ENCODE measurements around the gene SLC22A16. TPM values are rescaled to one million over a fixed set of nuclear protein-coding genes. Genes with fewer than 3 reads are reported as not detected.
A peak's percentile ranks its signal among the peaks of the same experiment; 100 is the strongest.

The SLC22A16 gene
- total RNA-seq, 5 donors from 2014 or later (not counting 1 experiment from before 2014, with no cell fraction given) = not detected

- Histone ChIP-seq H3K9me3 (no peaks in the 10 kb centered on the region), H3K27ac (ENCODE audit: low read length) (no peak overlapping the region), H3K27me3 (replicated peaks in 1 of 2; ENCODE audit: control insufficient read depth in 2 of 2, extremely low read depth in 1 of 2, insufficient read depth in 2 of 2, low read length in 1 of 2) (peaks cover 0 to 15% of the 10 kb centered on the region in 2 experiments), H3K4me3 (ENCODE audit: control insufficient read depth in 1 of 2, extremely low read depth in 1 of 2, low read length in 1 of 2) (no peak overlapping the region), H3K36me3 (ENCODE audit: control insufficient read depth in 2 of 2, extremely low read depth in 1 of 2, insufficient read depth in 1 of 2, low read length in 1 of 2) (no peaks in the 10 kb centered on the region), H3K4me1 (ENCODE audit: control insufficient read depth in 1 of 2, extremely low read depth in 1 of 2, insufficient read depth in 2 of 2, low read length in 2 of 2) (no peaks in the 10 kb centered on the region)
- ChIA-PET CTCF (interaction anchor here in 1 of 2 donors (0.6 kb wide), 1 partner anchor 892 kb away, joined by 3 read pairs; no protein-coding TSS in a partner anchor), POLR2A (no interaction called here)
- Mint-ChIP-seq H3K27ac (no peak overlapping the region), H3K9me3 (peaks cover 0 to 10% (median 7%) of the 10 kb centered on the region in 3 donors), H3K4me3 (no peak overlapping the region), H3K4me1 (peaks cover 0 to 7% (median 4%) of the 10 kb centered on the region in 3 donors), H3K36me3 (peaks cover 6% of the 10 kb centered on the region), H3K27me3 (peaks cover 18 to 26% of the 10 kb centered on the region in 2 donors)
- DNase-seq = no peak
- no peak for ATAC-seq (replicated peaks in 1 of 4)
- 85% methylated on average over 4 of the region's 6 CpGs for WGBS (ENCODE audit: insufficient coverage)
Measured at GRCh38 chr6:110419028-110419739, 57.2 kb downstream of the SLC22A16 start.

- ATAC-seq (replicated peaks in 1 of 4) (no peak), DNase-seq (no peak)
- ChIA-PET POLR2A (no interaction called here), CTCF (interaction anchor here in 1 of 2 donors (0.6 kb wide), 1 partner anchor 892 kb away, joined by 3 read pairs; no protein-coding TSS in a partner anchor)
- Mint-ChIP-seq H3K27ac (no peak overlapping the region), H3K4me3 (no peak overlapping the region), H3K36me3 (peaks cover 6% of the 10 kb centered on the region), H3K9me3 (peaks cover 0 to 10% (median 7%) of the 10 kb centered on the region in 3 donors), H3K4me1 (peaks cover 0 to 7% (median 4%) of the 10 kb centered on the region in 3 donors), H3K27me3 (peaks cover 14 to 26% of the 10 kb centered on the region in 2 donors)
- 100% methylated on average over 1 of the region's 3 CpGs for WGBS (ENCODE audit: insufficient coverage)
- Histone ChIP-seq H3K27me3 (replicated peaks in 1 of 2; ENCODE audit: control insufficient read depth in 2 of 2, extremely low read depth in 1 of 2, insufficient read depth in 2 of 2, low read length in 1 of 2) (peaks cover 0 to 16% of the 10 kb centered on the region in 2 experiments), H3K9me3 (no peaks in the 10 kb centered on the region), H3K4me3 (ENCODE audit: control insufficient read depth in 1 of 2, extremely low read depth in 1 of 2, low read length in 1 of 2) (no peak overlapping the region), H3K27ac (ENCODE audit: low read length) (no peak overlapping the region), H3K36me3 (ENCODE audit: control insufficient read depth in 2 of 2, extremely low read depth in 1 of 2, insufficient read depth in 1 of 2, low read length in 1 of 2) (no peaks in the 10 kb centered on the region), H3K4me1 (ENCODE audit: control insufficient read depth in 1 of 2, extremely low read depth in 1 of 2, insufficient read depth in 2 of 2, low read length in 2 of 2) (no peaks in the 10 kb centered on the region)
Measured at GRCh38 chr6:110418594-110418993, 57.8 kb downstream of the SLC22A16 start.

- Mint-ChIP-seq H3K9me3 (no peaks in the 10 kb centered on the region), H3K27ac (no peak within 1 kb of the TSS), H3K4me1 (peaks cover 0 to 7% (median 4%) of the 10 kb centered on the region in 3 donors), H3K36me3 (no peaks in the 10 kb centered on the region), H3K27me3 (peaks cover 7 to 14% of the 10 kb centered on the region in 2 donors), H3K4me3 (peak within 1 kb of the TSS in 1 of 3 donors; percentile 1)
- Histone ChIP-seq H3K36me3 (ENCODE audit: control insufficient read depth in 2 of 2, extremely low read depth in 1 of 2, insufficient read depth in 1 of 2, low read length in 1 of 2) (no peaks in the 10 kb centered on the region), H3K27ac (ENCODE audit: low read length) (no peak within 1 kb of the TSS), H3K4me1 (ENCODE audit: control insufficient read depth in 1 of 2, extremely low read depth in 1 of 2, insufficient read depth in 2 of 2, low read length in 2 of 2) (no peaks in the 10 kb centered on the region), H3K4me3 (ENCODE audit: control insufficient read depth in 1 of 2, extremely low read depth in 1 of 2, low read length in 1 of 2) (no peak within 1 kb of the TSS), H3K9me3 (no peaks in the 10 kb centered on the region), H3K27me3 (replicated peaks in 1 of 2; ENCODE audit: control insufficient read depth in 2 of 2, extremely low read depth in 1 of 2, insufficient read depth in 2 of 2, low read length in 1 of 2) (peaks cover 0 to 8% of the 10 kb centered on the region in 2 experiments)
- ATAC-seq (replicated peaks in 1 of 4) = no peak
- ChIA-PET POLR2A (no interaction called here), CTCF (no interaction called here)
- 49% methylated on average over 5 of the region's 12 CpGs for WGBS (ENCODE audit: insufficient coverage)
- no peak for DNase-seq
Measured at GRCh38 chr6:110415086-110415916, 61.1 kb downstream of the SLC22A16 start, which contains the start of gene DDO. Gene DDO, minus strand, starts transcription at chr6:110415575. Its CDS starts 2,113 bp downstream, at chr6:110413462.

GRCh38 chr6:110414669-110415068 is 61.7 kb downstream of the SLC22A16 start:
- H3K4me3 Mint-ChIP-seq = no peak overlapping the region
- no peak for ATAC-seq (replicated peaks in 1 of 4)
- ChIA-PET POLR2A (no interaction called here), CTCF (no interaction called here)
- H3K4me1 ChIP-seq (ENCODE audit: control insufficient read depth in 1 of 2, extremely low read depth in 1 of 2, insufficient read depth in 2 of 2, low read length in 2 of 2) = no peaks in the 10 kb centered on the region
- H3K36me3 Mint-ChIP-seq = no peaks in the 10 kb centered on the region
- H3K4me3 ChIP-seq (ENCODE audit: control insufficient read depth in 1 of 2, extremely low read depth in 1 of 2, low read length in 1 of 2) = no peak overlapping the region
- 62% methylated on average over 4 of the region's 4 CpGs for whole genome bisulfite sequencing (ENCODE audit: insufficient coverage)
- DNase-seq = no peak
- H3K27me3 ChIP-seq (replicated peaks in 1 of 2; ENCODE audit: control insufficient read depth in 2 of 2, extremely low read depth in 1 of 2, insufficient read depth in 2 of 2, low read length in 1 of 2) = peaks cover 0 to 8% of the 10 kb centered on the region in 2 experiments
- no peaks in the 10 kb centered on the region for H3K36me3 ChIP-seq (ENCODE audit: control insufficient read depth in 2 of 2, extremely low read depth in 1 of 2, insufficient read depth in 1 of 2, low read length in 1 of 2)
- no peak overlapping the region for H3K27ac ChIP-seq (ENCODE audit: low read length)
- H3K27me3 Mint-ChIP-seq = peaks cover 7 to 12% of the 10 kb centered on the region in 2 donors
- no peaks in the 10 kb centered on the region for H3K9me3 ChIP-seq
- peaks cover 0 to 7% (median 4%) of the 10 kb centered on the region in 3 donors for H3K4me1 Mint-ChIP-seq
- no peaks in the 10 kb centered on the region for H3K9me3 Mint-ChIP-seq
- H3K27ac Mint-ChIP-seq = no peak overlapping the region

- Histone ChIP-seq H3K4me1 (ENCODE audit: control insufficient read depth in 1 of 2, extremely low read depth in 1 of 2, insufficient read depth in 2 of 2, low read length in 2 of 2) (no peaks in the 10 kb centered on the region), H3K36me3 (ENCODE audit: control insufficient read depth in 2 of 2, extremely low read depth in 1 of 2, insufficient read depth in 1 of 2, low read length in 1 of 2) (no peaks in the 10 kb centered on the region), H3K9me3 (no peaks in the 10 kb centered on the region), H3K27ac (ENCODE audit: low read length) (no peak overlapping the region), H3K4me3 (ENCODE audit: control insufficient read depth in 1 of 2, extremely low read depth in 1 of 2, low read length in 1 of 2) (no peak overlapping the region), H3K27me3 (replicated peaks in 1 of 2; ENCODE audit: control insufficient read depth in 2 of 2, extremely low read depth in 1 of 2, insufficient read depth in 2 of 2, low read length in 1 of 2) (peaks cover 0 to 8% of the 10 kb centered on the region in 2 experiments)
- DNase-seq (no peak), ATAC-seq (replicated peaks in 1 of 4) (no peak)
- H3K27ac Mint-ChIP-seq = no peak overlapping the region
- POLR2A ChIA-PET = no interaction called here
- 86% methylated on average over 6 of the region's 8 CpGs for WGBS (ENCODE audit: insufficient coverage)
- no peak overlapping the region for H3K4me3 Mint-ChIP-seq
- CTCF ChIA-PET = no interaction called here
- H3K9me3 Mint-ChIP-seq = no peaks in the 10 kb centered on the region
- peaks cover 4 to 12% of the 10 kb centered on the region in 2 donors for H3K27me3 Mint-ChIP-seq
- H3K36me3 Mint-ChIP-seq = no peaks in the 10 kb centered on the region
- H3K4me1 Mint-ChIP-seq = peaks cover 0 to 7% (median 4%) of the 10 kb centered on the region in 3 donors
Measured at GRCh38 chr6:110412360-110412759, 64.1 kb downstream of the SLC22A16 start.

- Histone ChIP-seq H3K27me3 (replicated peaks in 1 of 2; ENCODE audit: control insufficient read depth in 2 of 2, extremely low read depth in 1 of 2, insufficient read depth in 2 of 2, low read length in 1 of 2) (peaks cover 0 to 8% of the 10 kb centered on the region in 2 experiments), H3K36me3 (ENCODE audit: control insufficient read depth in 2 of 2, extremely low read depth in 1 of 2, insufficient read depth in 1 of 2, low read length in 1 of 2) (no peaks in the 10 kb centered on the region), H3K27ac (ENCODE audit: low read length) (no peak overlapping the region), H3K4me3 (ENCODE audit: control insufficient read depth in 1 of 2, extremely low read depth in 1 of 2, low read length in 1 of 2) (no peak overlapping the region), H3K4me1 (ENCODE audit: control insufficient read depth in 1 of 2, extremely low read depth in 1 of 2, insufficient read depth in 2 of 2, low read length in 2 of 2) (no peaks in the 10 kb centered on the region), H3K9me3 (no peaks in the 10 kb centered on the region)
- Mint-ChIP-seq H3K4me1 (peaks cover 0 to 4% (median 2%) of the 10 kb centered on the region in 3 donors), H3K27ac (no peak overlapping the region), H3K9me3 (no peaks in the 10 kb centered on the region), H3K27me3 (peaks cover 4 to 8% of the 10 kb centered on the region in 2 donors), H3K36me3 (no peaks in the 10 kb centered on the region), H3K4me3 (no peak overlapping the region)
- DNase-seq = no peak
- ChIA-PET CTCF (no interaction called here), POLR2A (no interaction called here)
- no CpG with 5 or more reads among the region's 4 CpGs for WGBS (ENCODE audit: insufficient coverage)
- no peak for ATAC-seq (replicated peaks in 1 of 4)
Measured at GRCh38 chr6:110410511-110410910, 65.9 kb downstream of the SLC22A16 start.
